ENCODE measurements around the gene FBXO21.

The FBXO21 gene

GRCh38 chr12:117151403-117152031 is 38.8 kb downstream of the FBXO21 start:
- 84 to 88% methylated on average over 2 to 3 of the region's 5 CpGs for WGBS, 2 experiments (ENCODE audit: insufficient coverage in 2 of 2)
- H3K4me3 ChIP-seq (ENCODE audit: extremely low read depth, insufficient read depth, low read length, poor library complexity, severe bottlenecking), result no peak overlapping the region
- no peaks in the 10 kb centered on the region for H3K4me1 ChIP-seq (ENCODE audit: control insufficient read depth, insufficient read depth, low read length, poor library complexity, severe bottlenecking)
- H3K36me3 ChIP-seq (ENCODE audit: control insufficient read depth, insufficient read depth, low read length), result peaks cover 65% of the 10 kb centered on the region
- H3K9me3 ChIP-seq (ENCODE audit: control insufficient read depth, low read length), result no peaks in the 10 kb centered on the region
- no peak overlapping the region for H3K27ac ChIP-seq (ENCODE audit: low read depth, low read length, severe bottlenecking)

GRCh38 chr12:117149431-117149830 is 40.8 kb downstream of the FBXO21 start:
- no peak overlapping the region for H3K4me3 ChIP-seq (ENCODE audit: extremely low read depth, insufficient read depth, low read length, poor library complexity, severe bottlenecking)
- 95 to 98% methylated on average over 4 of the region's 7 CpGs for WGBS, 2 experiments (ENCODE audit: insufficient coverage in 2 of 2)
- no peak overlapping the region for H3K27ac ChIP-seq (ENCODE audit: low read depth, low read length, severe bottlenecking)
- H3K36me3 ChIP-seq (ENCODE audit: control insufficient read depth, insufficient read depth, low read length), result peaks cover 61% of the 10 kb centered on the region
- H3K9me3 ChIP-seq (ENCODE audit: control insufficient read depth, low read length), result no peaks in the 10 kb centered on the region
- H3K4me1 ChIP-seq (ENCODE audit: control insufficient read depth, insufficient read depth, low read length, poor library complexity, severe bottlenecking), result no peaks in the 10 kb centered on the region

- Histone ChIP-seq H3K4me3 (ENCODE audit: extremely low read depth, insufficient read depth, low read length, poor library complexity, severe bottlenecking) (no peak overlapping the region), H3K4me1 (ENCODE audit: control insufficient read depth, insufficient read depth, low read length, poor library complexity, severe bottlenecking) (no peaks in the 10 kb centered on the region), H3K27ac (ENCODE audit: low read depth, low read length, severe bottlenecking) (no peak overlapping the region), H3K36me3 (ENCODE audit: control insufficient read depth, insufficient read depth, low read length) (peaks cover 57% of the 10 kb centered on the region), H3K9me3 (ENCODE audit: control insufficient read depth, low read length) (no peaks in the 10 kb centered on the region)
- WGBS, 2 experiments (ENCODE audit: insufficient coverage in 2 of 2), result 99 to 100% methylated on average over 2 to 5 of the region's 6 CpGs
Observed at GRCh38 chr12:117148642-117149041, 41.6 kb downstream of the FBXO21 start.

GRCh38 chr12:117147639-117148038 is 42.6 kb downstream of the FBXO21 start:
- Histone ChIP-seq H3K4me3 (ENCODE audit: extremely low read depth, insufficient read depth, low read length, poor library complexity, severe bottlenecking) (no peak overlapping the region), H3K36me3 (ENCODE audit: control insufficient read depth, insufficient read depth, low read length) (peaks cover 48% of the 10 kb centered on the region), H3K4me1 (ENCODE audit: control insufficient read depth, insufficient read depth, low read length, poor library complexity, severe bottlenecking) (no peaks in the 10 kb centered on the region), H3K27ac (ENCODE audit: low read depth, low read length, severe bottlenecking) (no peak overlapping the region), H3K9me3 (ENCODE audit: control insufficient read depth, low read length) (no peaks in the 10 kb centered on the region)
- WGBS, 2 experiments (ENCODE audit: insufficient coverage in 2 of 2), result 93 to 94% methylated on average over 12 of the region's 12 CpGs

GRCh38 chr12:117145597-117146154 is 44.6 kb downstream of the FBXO21 start:
- Histone ChIP-seq H3K4me1 (ENCODE audit: control insufficient read depth, insufficient read depth, low read length, poor library complexity, severe bottlenecking) (no peaks in the 10 kb centered on the region), H3K4me3 (ENCODE audit: extremely low read depth, insufficient read depth, low read length, poor library complexity, severe bottlenecking) (no peak overlapping the region), H3K27ac (ENCODE audit: low read depth, low read length, severe bottlenecking) (no peak overlapping the region), H3K9me3 (ENCODE audit: control insufficient read depth, low read length) (no peaks in the 10 kb centered on the region), H3K36me3 (ENCODE audit: control insufficient read depth, insufficient read depth, low read length) (peaks cover 46% of the 10 kb centered on the region)
- WGBS, 2 experiments (ENCODE audit: insufficient coverage in 2 of 2), result 96 to 97% methylated on average over 11 to 12 of the region's 13 CpGs

- H3K27ac ChIP-seq (ENCODE audit: low read depth, low read length, severe bottlenecking), result no peak overlapping the region
- no peaks in the 10 kb centered on the region for H3K9me3 ChIP-seq (ENCODE audit: control insufficient read depth, low read length)
- WGBS, 2 experiments (ENCODE audit: insufficient coverage in 2 of 2), result 93 to 96% methylated on average over 14 of the region's 15 CpGs
- H3K36me3 ChIP-seq (ENCODE audit: control insufficient read depth, insufficient read depth, low read length), result peaks cover 36% of the 10 kb centered on the region
- H3K4me1 ChIP-seq (ENCODE audit: control insufficient read depth, insufficient read depth, low read length, poor library complexity, severe bottlenecking), result no peaks in the 10 kb centered on the region
- H3K4me3 ChIP-seq (ENCODE audit: extremely low read depth, insufficient read depth, low read length, poor library complexity, severe bottlenecking), result no peak overlapping the region
Observed at GRCh38 chr12:117144599-117144998, 45.7 kb downstream of the FBXO21 start.

- WGBS, 2 experiments (ENCODE audit: insufficient coverage in 2 of 2), result 92 to 97% methylated on average over 13 of the region's 18 CpGs
- no peak overlapping the region for H3K27ac ChIP-seq (ENCODE audit: low read depth, low read length, severe bottlenecking)
- H3K9me3 ChIP-seq (ENCODE audit: control insufficient read depth, low read length), result no peaks in the 10 kb centered on the region
- no peak overlapping the region for H3K4me3 ChIP-seq (ENCODE audit: extremely low read depth, insufficient read depth, low read length, poor library complexity, severe bottlenecking)
- no peaks in the 10 kb centered on the region for H3K4me1 ChIP-seq (ENCODE audit: control insufficient read depth, insufficient read depth, low read length, poor library complexity, severe bottlenecking)
- H3K36me3 ChIP-seq (ENCODE audit: control insufficient read depth, insufficient read depth, low read length), result peaks cover 31% of the 10 kb centered on the region
Observed at GRCh38 chr12:117143008-117143532, 47.2 kb downstream of the FBXO21 start.

GRCh38 chr12:117142094-117142493 is 48.2 kb downstream of the FBXO21 start:
- H3K27ac ChIP-seq (ENCODE audit: low read depth, low read length, severe bottlenecking), result no peak overlapping the region
- WGBS, 2 experiments (ENCODE audit: insufficient coverage in 2 of 2), result 94 to 97% methylated on average over 11 of the region's 12 CpGs
- H3K4me1 ChIP-seq (ENCODE audit: control insufficient read depth, insufficient read depth, low read length, poor library complexity, severe bottlenecking), result no peaks in the 10 kb centered on the region
- no peak overlapping the region for H3K4me3 ChIP-seq (ENCODE audit: extremely low read depth, insufficient read depth, low read length, poor library complexity, severe bottlenecking)
- peaks cover 24% of the 10 kb centered on the region for H3K36me3 ChIP-seq (ENCODE audit: control insufficient read depth, insufficient read depth, low read length)
- H3K9me3 ChIP-seq (ENCODE audit: control insufficient read depth, low read length), result no peaks in the 10 kb centered on the region

- Histone ChIP-seq H3K4me3 (ENCODE audit: extremely low read depth, insufficient read depth, low read length, poor library complexity, severe bottlenecking) (no peak overlapping the region), H3K27ac (ENCODE audit: low read depth, low read length, severe bottlenecking) (no peak overlapping the region), H3K36me3 (ENCODE audit: control insufficient read depth, insufficient read depth, low read length) (peaks cover 21% of the 10 kb centered on the region), H3K9me3 (ENCODE audit: control insufficient read depth, low read length) (no peaks in the 10 kb centered on the region), H3K4me1 (ENCODE audit: control insufficient read depth, insufficient read depth, low read length, poor library complexity, severe bottlenecking) (no peaks in the 10 kb centered on the region)
- 91 to 94% methylated on average over 28 of the region's 29 CpGs for WGBS, 2 experiments (ENCODE audit: insufficient coverage in 2 of 2)
Observed at GRCh38 chr12:117141097-117141898, 49.0 kb downstream of the FBXO21 start.

GRCh38 chr12:117140397-117141096 is 49.7 kb downstream of the FBXO21 start:
- H3K4me3 ChIP-seq (ENCODE audit: extremely low read depth, insufficient read depth, low read length, poor library complexity, severe bottlenecking), result no peak overlapping the region
- H3K9me3 ChIP-seq (ENCODE audit: control insufficient read depth, low read length), result no peaks in the 10 kb centered on the region
- peaks cover 13% of the 10 kb centered on the region for H3K36me3 ChIP-seq (ENCODE audit: control insufficient read depth, insufficient read depth, low read length)
- H3K27ac ChIP-seq (ENCODE audit: low read depth, low read length, severe bottlenecking), result no peak overlapping the region
- WGBS, 2 experiments (ENCODE audit: insufficient coverage in 2 of 2), result 83 to 86% methylated on average over 10 of the region's 12 CpGs
- no peaks in the 10 kb centered on the region for H3K4me1 ChIP-seq (ENCODE audit: control insufficient read depth, insufficient read depth, low read length, poor library complexity, severe bottlenecking)

Measured in mesodermal cell (in vitro differentiated cells).